Keratinocyte (primary cell): ENCODE data around the gene RAI1. TPM values are rescaled to one million over a fixed set of nuclear protein-coding genes. Genes with fewer than 3 reads are reported as not detected.

Source experiments
- DNase-seq: peaks from one replicate; pipeline ENCODE4 v3.0.0-alpha.2; 2011; ENCODE audit warnings: low read depth, missing footprints, low spot score
- FAIRE-seq: peaks from 2 replicates; lab custom pipeline; 2011; peaks lifted over from hg19 to GRCh38; lab: Jason Lieb, UNC
- H2AFZ ChIP-seq: 2 replicates; pipeline ENCODE4 v1.6.0; 2012; ENCODE audit warnings: low read length, control low read depth, inconsistent platforms; ENCODE audit not compliant: control insufficient read depth
- H3K27ac ChIP-seq: 2 replicates; pipeline ENCODE4 v1.5.1; 2011; ENCODE audit warnings: low read length; ENCODE audit not compliant: control insufficient read depth, insufficient read depth
- H3K27me3 ChIP-seq: 3 replicates; pipeline ENCODE4 v1.6.0; 2011; ENCODE audit warnings: low read length; ENCODE audit not compliant: control insufficient read depth, insufficient read depth; ENCODE audit errors: extremely low read depth
- H3K36me3 ChIP-seq, 2 experiments: 2 replicates in 1 of 2; 3 replicates in 1 of 2; pipeline ENCODE4 v1.5.1; 2011; ENCODE audit warnings: low read length in 2 of 2, mild to moderate bottlenecking in 1 of 2; ENCODE audit not compliant: control insufficient read depth in 2 of 2, insufficient read depth in 2 of 2; ENCODE audit errors: extremely low read depth in 1 of 2
- H3K4me1 ChIP-seq: 3 replicates; pipeline ENCODE4 v1.5.1; 2011; ENCODE audit warnings: low read length; ENCODE audit not compliant: control insufficient read depth, insufficient read depth; ENCODE audit errors: extremely low read depth
- H3K4me2 ChIP-seq: 3 replicates; pipeline ENCODE4 v1.6.0; 2011; ENCODE audit warnings: low read depth, low read length; ENCODE audit not compliant: control insufficient read depth, insufficient read depth; ENCODE audit errors: extremely low read depth
- H3K4me3 ChIP-seq, 3 experiments: fragments of 200-600 bp in 1 of 3; sonication (generic) in 1 of 3; 2 replicates in 2 of 3; 3 replicates in 1 of 3; pipeline ENCODE4 v1.5.1; 2011 to 2016; ENCODE audit warnings: low read length in 3 of 3, mild to moderate bottlenecking in 3 of 3, control low read depth in 2 of 3, inconsistent platforms in 1 of 3, low read depth in 1 of 3, mixed read lengths in 1 of 3, mixed run types in 1 of 3, moderate library complexity in 1 of 3; ENCODE audit not compliant: control insufficient read depth in 2 of 3, insufficient read depth in 2 of 3; ENCODE audit errors: extremely low read depth in 1 of 3
- H3K79me2 ChIP-seq: 2 replicates; pipeline ENCODE4 v1.6.0; 2012; ENCODE audit warnings: low read length; ENCODE audit not compliant: control insufficient read depth, insufficient read depth
- H3K9ac ChIP-seq: 3 replicates; pipeline ENCODE4 v1.6.0; 2011; ENCODE audit warnings: low read length; ENCODE audit not compliant: control insufficient read depth, insufficient read depth; ENCODE audit errors: extremely low read depth
- H3K9me1 ChIP-seq: 3 replicates; pipeline ENCODE4 v1.6.0; 2011; ENCODE audit warnings: low read length; ENCODE audit not compliant: control insufficient read depth, insufficient read depth; ENCODE audit errors: extremely low read depth
- H3K9me3 ChIP-seq: 2 replicates; pipeline ENCODE4 v1.5.1; 2012; ENCODE audit warnings: low read depth, low read length; ENCODE audit not compliant: control insufficient read depth
- H4K20me1 ChIP-seq: 3 replicates; pipeline ENCODE4 v1.6.0; 2011; ENCODE audit warnings: low read length; ENCODE audit not compliant: control insufficient read depth, insufficient read depth; ENCODE audit errors: extremely low read depth
- CTCF ChIP-seq, 3 experiments: IDR thresholded peaks in 1 of 3; conservative IDR thresholded peaks in 1 of 3; optimal IDR thresholded peaks in 1 of 3; 2 replicates in 2 of 3; 3 replicates in 1 of 3; pipeline versions ENCODE3 to v1.5.1; 2011; ENCODE audit warnings: low read length in 3 of 3, mild to moderate bottlenecking in 3 of 3, moderate library complexity in 2 of 3, control low read depth in 1 of 3, inconsistent platforms in 1 of 3; ENCODE audit not compliant: insufficient read depth in 2 of 3; ENCODE audit errors: extremely low read depth in 1 of 3
- EZH2 ChIP-seq: IDR thresholded peaks from one replicate; pipeline ENCODE4 v1.6.1; 2012; ENCODE audit warnings: inconsistent platforms, mild to moderate bottlenecking, low read length, moderate library complexity
- dilution Hi-C: fragments of 300-500 bp; cut with MboI; formaldehyde crosslinking; loops from one replicate; pipeline ENCODE4 v1.7.0; 2020; ENCODE audit warnings: low sequenced_read_pairs; ENCODE audit not compliant: extremely low pct_ligation_motif_present
- polyA plus RNA-seq, 5 experiments: library from polyadenylated mRNA; depleted of rRNA in 3 of 5; stranded (reverse) in 3 of 5; stranded (forward) in 1 of 5; unstranded in 1 of 5; fragments of >200 nt; gene quantifications; 1 replicate in 1 of 5; 2 replicates in 3 of 5; 3 replicates in 1 of 5; pipeline versions ENCODE4 v1.2.1 to v1.2.3, GENCODE V29; 2011 to 2012; ENCODE audit warnings: missing spikeins in 2 of 5, low read depth in 1 of 5, low replicate concordance in 1 of 5

The RAI1 gene
- polyA plus RNA-seq, 1 donor (not counting 4 experiments of a cell fraction or from before 2014, with no cell fraction given), result 2.6 TPM

- H3K4me3 ChIP-seq, result no peak overlapping the region
- H3K27ac ChIP-seq, result no peak overlapping the region
- H3K27me3 ChIP-seq, result no peaks in the 10 kb centered on the region
- TF ChIP-seq EZH2 (no peak), CTCF (optimal IDR thresholded peaks at IDR 0.05 in 1 of 3, IDR thresholded peaks at IDR 0.05 in 1 of 3, conservative IDR thresholded peaks at IDR 0.05 in 1 of 3; ENCODE audit: extremely low read depth in 1 of 3, insufficient read depth in 2 of 3, low read length in 3 of 3) (no peak)
- no peak overlapping the region for H3K4me2 ChIP-seq
- H2AFZ ChIP-seq, result no peak overlapping the region
- dilution Hi-C loops, result no loop called here
- peaks cover 27% of the 10 kb centered on the region for H3K79me2 ChIP-seq
- FAIRE-seq (no peak), DNase-seq (no peak)
- peaks cover 31% of the 10 kb centered on the region for H4K20me1 ChIP-seq
- peaks cover 23% of the 10 kb centered on the region for H3K4me1 ChIP-seq
- peaks cover 52 to 57% of the 10 kb centered on the region in 2 experiments for H3K36me3 ChIP-seq
- no peaks in the 10 kb centered on the region for H3K9me3 ChIP-seq
- H3K9me1 ChIP-seq, result no peaks in the 10 kb centered on the region
- H3K9ac ChIP-seq, result no peak overlapping the region
These were observed 135.7 kb downstream of the RAI1 start for GRCh38 chr17:17816831-17817551.

GRCh38 chr17:17817552-17817947, 136.3 kb downstream of the RAI1 start:
- no peak overlapping the region for H3K27ac ChIP-seq
- dilution Hi-C loops, result no loop called here
- no peak for FAIRE-seq

More at GRCh38 chr17:17817552-17817947, 136.3 kb downstream of the RAI1 start:
- Histone ChIP-seq H3K9me3 (no peaks in the 10 kb centered on the region), H3K27me3 (no peaks in the 10 kb centered on the region), H3K4me2 (no peak overlapping the region), H3K4me1 (peaks cover 29% of the 10 kb centered on the region), H2AFZ (no peak overlapping the region), H3K36me3 (peaks cover 53 to 55% of the 10 kb centered on the region in 2 experiments), H4K20me1 (peaks cover 30% of the 10 kb centered on the region), H3K79me2 (peaks cover 32% of the 10 kb centered on the region), H3K9ac (no peak overlapping the region), H3K4me3 (no peak overlapping the region), H3K9me1 (peaks cover 2% of the 10 kb centered on the region)
- no peak for TF ChIP-seq EZH2
- no peak for DNase-seq
